DOHH2 (cell line): Measurements from ENCODE around the gene ASB13.

ENCODE experiments used
- CTCF ChIP-seq: fragments of 200-600 bp; sonication (generic); IDR thresholded peaks from one replicate; pipeline ENCODE4 v1.5.1; 2014; ENCODE audit warnings: antibody characterized with exemption, mild to moderate bottlenecking, low read depth, low read length; ENCODE audit not compliant: poor library complexity, severe bottlenecking
- EZH2phosphoT487 ChIP-seq: fragments of 200-600 bp; sonication (generic); IDR thresholded peaks from 2 replicates; pipeline ENCODE4 v1.6.1; 2017; ENCODE audit warnings: borderline replicate concordance, mild to moderate bottlenecking, antibody characterized with exemption, low read length, moderate library complexity, mixed read lengths

- TF ChIP-seq CTCF = no peak
- no peak for TF ChIP-seq EZH2phosphoT487
Measured at GRCh38 chr10:5684318-5684970, 18.0 kb upstream of the ASB13 start, which contains the start of gene TASOR2.
